Measurements from ENCODE around the gene PFKL. TPM values are rescaled to one million over a fixed set of nuclear protein-coding genes. Genes with fewer than 3 reads are reported as not detected.
A peak's percentile ranks its signal among the peaks of the same experiment; 100 is the strongest.

PFKL gene
- total RNA-seq, 1 donor from 2014 or later: 48.7 TPM

GRCh38 chr21:44334329-44335030, 34.6 kb downstream of the PFKL start:
- Histone ChIP-seq H4K20me1 (ENCODE audit: low read depth) (peaks cover 6% of the 10 kb centered on the region), H3K4me2 (no peak overlapping the region), H3K79me2 (ENCODE audit: low read depth) (no peaks in the 10 kb centered on the region), H3K27ac (no peak overlapping the region), H3K36me3 (no peaks in the 10 kb centered on the region), H3F3A (ENCODE audit: low read depth) (peaks cover 2% of the 10 kb centered on the region), H3K4me1 (no peaks in the 10 kb centered on the region), H3K9me3 (ENCODE audit: low read depth) (no peaks in the 10 kb centered on the region), H3K27me3 (no peaks in the 10 kb centered on the region), H2AFZ (replicated peaks) (no peak overlapping the region), H3K4me3 (no peak overlapping the region), H3K9ac (no peak overlapping the region)
- Mint-ChIP-seq H3K4me3 (no peak overlapping the region), H3K4me1 (peaks cover 16% of the 10 kb centered on the region), H3K36me3 (peaks cover 3% of the 10 kb centered on the region), H3K27me3 (ENCODE audit: insufficient read depth, low read depth) (peaks cover 6% of the 10 kb centered on the region), H3K27ac (no peak overlapping the region), H3K9me3 (no peaks in the 10 kb centered on the region)
- DNase-seq (ENCODE audit: low spot score): no peak
- TF ChIP-seq CTCF (IDR thresholded peaks at IDR 0.05) (no peak), EZH2 (IDR thresholded peaks at IDR 0.05) (no peak), EZH2phosphoT487 (IDR thresholded peaks at IDR 0.05) (no peak)

- H3K36me3 ChIP-seq: no peaks in the 10 kb centered on the region
- Mint-ChIP-seq H3K4me3 (no peak overlapping the region), H3K27me3 (ENCODE audit: insufficient read depth, low read depth) (peaks cover 10% of the 10 kb centered on the region), H3K27ac (no peak overlapping the region), H3K36me3 (peaks cover 3% of the 10 kb centered on the region), H3K4me1 (peaks cover 24% of the 10 kb centered on the region), H3K9me3 (no peaks in the 10 kb centered on the region)
- H3K4me2 ChIP-seq: no peak overlapping the region
- no peak overlapping the region for H3K27ac ChIP-seq
- no peaks in the 10 kb centered on the region for H3K4me1 ChIP-seq
- TF ChIP-seq CTCF (IDR thresholded peaks at IDR 0.05): no peak
- no peak for TF ChIP-seq EZH2 (IDR thresholded peaks at IDR 0.05)
- TF ChIP-seq EZH2phosphoT487 (IDR thresholded peaks at IDR 0.05): no peak
- H3K9me3 ChIP-seq (ENCODE audit: low read depth): no peaks in the 10 kb centered on the region
- H3F3A ChIP-seq (ENCODE audit: low read depth): peaks cover 8% of the 10 kb centered on the region
- H3K27me3 ChIP-seq: no peaks in the 10 kb centered on the region
- no peak overlapping the region for H3K9ac ChIP-seq
- H2AFZ ChIP-seq (replicated peaks): no peak overlapping the region
- peaks cover 6% of the 10 kb centered on the region for H4K20me1 ChIP-seq (ENCODE audit: low read depth)
- DNase-seq (ENCODE audit: low spot score): no peak
- H3K4me3 ChIP-seq: no peak overlapping the region
- no peaks in the 10 kb centered on the region for H3K79me2 ChIP-seq (ENCODE audit: low read depth)
Measured at GRCh38 chr21:44335266-44336059, 35.6 kb downstream of the PFKL start.

GRCh38 chr21:44337449-44337848, 37.6 kb downstream of the PFKL start:
- Mint-ChIP-seq H3K27ac (no peak overlapping the region), H3K4me1 (peaks cover 22% of the 10 kb centered on the region), H3K9me3 (no peaks in the 10 kb centered on the region), H3K27me3 (ENCODE audit: insufficient read depth, low read depth) (peaks cover 8% of the 10 kb centered on the region), H3K36me3 (no peaks in the 10 kb centered on the region), H3K4me3 (peak overlapping the region; percentile 76)
- Histone ChIP-seq H2AFZ (replicated peaks) (no peak overlapping the region), H3K79me2 (ENCODE audit: low read depth) (no peaks in the 10 kb centered on the region), H3K27ac (no peak overlapping the region), H3K27me3 (no peaks in the 10 kb centered on the region), H3K4me1 (no peaks in the 10 kb centered on the region), H3K36me3 (no peaks in the 10 kb centered on the region), H3K4me2 (no peak overlapping the region), H4K20me1 (ENCODE audit: low read depth) (peaks cover 6% of the 10 kb centered on the region), H3K4me3 (no peak overlapping the region), H3F3A (ENCODE audit: low read depth) (peaks cover 8% of the 10 kb centered on the region), H3K9ac (no peak overlapping the region), H3K9me3 (ENCODE audit: low read depth) (no peaks in the 10 kb centered on the region)
- TF ChIP-seq CTCF (IDR thresholded peaks at IDR 0.05): no peak
- TF ChIP-seq EZH2 (IDR thresholded peaks at IDR 0.05): no peak
- TF ChIP-seq EZH2phosphoT487 (IDR thresholded peaks at IDR 0.05): no peak
- no peak for DNase-seq (ENCODE audit: low spot score)

All from neural progenitor cell (in vitro differentiated cells).